C4-2B (cell line): ENCODE measurements around the gene SIM2.

ENCODE experiments used
- CTCF ChIP-seq: fragments of 450-650 bp; conservative IDR thresholded peaks from 2 replicates; pipeline ENCODE4 v1.5.1; 2017; ENCODE audit warnings: mild to moderate bottlenecking
- ZFX ChIP-seq: fragments of 450-650 bp; IDR thresholded peaks from 2 replicates; pipeline ENCODE4 v1.6.1; 2017

GRCh38 chr21:36696390-36697059 lies 2.4 kb upstream of the SIM2 start:
- TF ChIP-seq CTCF (no peak), ZFX (no peak)
